Parathyroid adenoma (tissue), 2 donors: ENCODE results near the gene MYO3B.

Source experiments
- H2AFZ ChIP-seq: fragments of 300-600 bp; sonication (generic); one replicate; pipeline ENCODE4 v1.7.0; 2017; ENCODE audit warnings: antibody characterized with exemption, mild to moderate bottlenecking
- H3K27ac ChIP-seq: fragments of 300-600 bp; sonication (generic); one replicate; pipeline ENCODE4 v1.7.0; 2017
- H3K27me3 ChIP-seq: fragments of 300-600 bp; sonication (generic); one replicate; pipeline ENCODE4 v1.7.0; 2017; ENCODE audit warnings: low read length; ENCODE audit not compliant: control insufficient read depth, insufficient read depth
- H3K36me3 ChIP-seq: fragments of 300-600 bp; sonication (generic); one replicate; pipeline ENCODE4 v1.7.0; 2017; ENCODE audit warnings: low read length; ENCODE audit not compliant: control insufficient read depth, insufficient read depth
- H3K4me1 ChIP-seq: fragments of 300-600 bp; sonication (generic); one replicate; pipeline ENCODE4 v1.7.0; 2017; ENCODE audit warnings: control low read depth
- H3K4me2 ChIP-seq: fragments of 300-600 bp; sonication (generic); one replicate; pipeline ENCODE4 v1.7.0; 2017; ENCODE audit warnings: low read length
- H3K4me3 ChIP-seq: fragments of 300-600 bp; sonication (generic); one replicate; pipeline ENCODE4 v1.7.0; 2017; ENCODE audit warnings: low read depth, low read length
- H3K79me2 ChIP-seq: fragments of 300-600 bp; sonication (generic); one replicate; pipeline ENCODE4 v1.7.0; 2017; ENCODE audit warnings: control low read depth
- H3K9ac ChIP-seq: fragments of 300-600 bp; sonication (generic); one replicate; pipeline ENCODE4 v1.7.0; 2017; ENCODE audit warnings: mild to moderate bottlenecking
- H3K9me3 ChIP-seq: fragments of 300-600 bp; sonication (generic); one replicate; pipeline ENCODE4 v1.7.0; 2017; ENCODE audit warnings: low read length; ENCODE audit not compliant: control insufficient read depth
- CTCF ChIP-seq: fragments of 300-600 bp; sonication (generic); IDR thresholded peaks from one replicate; pipeline ENCODE4 v1.7.0; 2017; ENCODE audit warnings: antibody characterized with exemption, mild to moderate bottlenecking
- donor health status: primary hyperparathyroidism.

The MYO3B gene

GRCh38 chr2:170330881-170331280, 152.9 kb downstream of the MYO3B start:
- no peak overlapping the region for H3K9ac ChIP-seq
- H3K9me3 ChIP-seq, result no peaks in the 10 kb centered on the region
- no peak overlapping the region for H3K27ac ChIP-seq
- H3K36me3 ChIP-seq, result no peaks in the 10 kb centered on the region
- no peaks in the 10 kb centered on the region for H3K79me2 ChIP-seq
- TF ChIP-seq CTCF, result no peak
- no peak overlapping the region for H2AFZ ChIP-seq
- no peaks in the 10 kb centered on the region for H3K27me3 ChIP-seq
- no peak overlapping the region for H3K4me2 ChIP-seq
- no peak overlapping the region for H3K4me3 ChIP-seq
- no peaks in the 10 kb centered on the region for H3K4me1 ChIP-seq

- Histone ChIP-seq H3K79me2 (no peaks in the 10 kb centered on the region), H3K9me3 (no peaks in the 10 kb centered on the region), H3K4me1 (no peaks in the 10 kb centered on the region), H3K36me3 (no peaks in the 10 kb centered on the region), H3K4me2 (no peak overlapping the region), H3K9ac (no peak overlapping the region), H3K4me3 (no peak overlapping the region), H3K27me3 (no peaks in the 10 kb centered on the region), H3K27ac (no peak overlapping the region), H2AFZ (no peak overlapping the region)
- no peak for TF ChIP-seq CTCF
Observed at GRCh38 chr2:170332676-170333402, 154.9 kb downstream of the MYO3B start.

- no peaks in the 10 kb centered on the region for H3K79me2 ChIP-seq
- no peak overlapping the region for H3K4me3 ChIP-seq
- H3K9ac ChIP-seq, result no peak overlapping the region
- H3K4me1 ChIP-seq, result no peaks in the 10 kb centered on the region
- no peak overlapping the region for H2AFZ ChIP-seq
- no peak for TF ChIP-seq CTCF
- no peaks in the 10 kb centered on the region for H3K9me3 ChIP-seq
- H3K36me3 ChIP-seq, result no peaks in the 10 kb centered on the region
- H3K4me2 ChIP-seq, result no peak overlapping the region
- H3K27ac ChIP-seq, result no peak overlapping the region
- no peaks in the 10 kb centered on the region for H3K27me3 ChIP-seq
Observed at GRCh38 chr2:170335351-170335750, 157.4 kb downstream of the MYO3B start.

GRCh38 chr2:170336408-170336807, 158.5 kb downstream of the MYO3B start:
- Histone ChIP-seq H3K36me3 (no peaks in the 10 kb centered on the region), H3K79me2 (no peaks in the 10 kb centered on the region), H3K9ac (no peak overlapping the region), H3K27me3 (no peaks in the 10 kb centered on the region), H3K4me1 (no peaks in the 10 kb centered on the region), H3K4me3 (no peak overlapping the region), H3K4me2 (no peak overlapping the region), H3K9me3 (no peaks in the 10 kb centered on the region), H3K27ac (no peak overlapping the region), H2AFZ (no peak overlapping the region)
- TF ChIP-seq CTCF, result no peak

GRCh38 chr2:170336916-170337315, 159.0 kb downstream of the MYO3B start:
- no peak overlapping the region for H3K4me3 ChIP-seq
- H3K9me3 ChIP-seq, result no peaks in the 10 kb centered on the region
- no peaks in the 10 kb centered on the region for H3K4me1 ChIP-seq
- no peaks in the 10 kb centered on the region for H3K36me3 ChIP-seq
- H3K4me2 ChIP-seq, result no peak overlapping the region
- H3K79me2 ChIP-seq, result no peaks in the 10 kb centered on the region
- no peak overlapping the region for H3K27ac ChIP-seq
- H3K27me3 ChIP-seq, result no peaks in the 10 kb centered on the region
- H2AFZ ChIP-seq, result no peak overlapping the region
- no peak overlapping the region for H3K9ac ChIP-seq
- no peak for TF ChIP-seq CTCF
